GM19023 (cell line): ENCODE data around the gene VPS11.
"Not testable (repeated sequence)": the region's sequence is repeated elsewhere in the genome, so short reads cannot be mapped to it uniquely, and the experiment has no call there.

ENCODE experiments used
- ATAC-seq: cut with Tn5 transposase; IDR thresholded peaks from one replicate; pipeline ENCODE4 v1.9.1; 2021; ENCODE audit warnings: mild to moderate bottlenecking, moderate library complexity; ENCODE audit not compliant: unreplicated experiment

VPS11 gene

GRCh38 chr11:119067371-119068222 is at the start of gene VPS11:
TSS of gene VPS11 (plus strand) at chr11:119067818. CDS start at chr11:119067824, 6 bp downstream.
- ATAC-seq: peak; percentile 95

DNA sequence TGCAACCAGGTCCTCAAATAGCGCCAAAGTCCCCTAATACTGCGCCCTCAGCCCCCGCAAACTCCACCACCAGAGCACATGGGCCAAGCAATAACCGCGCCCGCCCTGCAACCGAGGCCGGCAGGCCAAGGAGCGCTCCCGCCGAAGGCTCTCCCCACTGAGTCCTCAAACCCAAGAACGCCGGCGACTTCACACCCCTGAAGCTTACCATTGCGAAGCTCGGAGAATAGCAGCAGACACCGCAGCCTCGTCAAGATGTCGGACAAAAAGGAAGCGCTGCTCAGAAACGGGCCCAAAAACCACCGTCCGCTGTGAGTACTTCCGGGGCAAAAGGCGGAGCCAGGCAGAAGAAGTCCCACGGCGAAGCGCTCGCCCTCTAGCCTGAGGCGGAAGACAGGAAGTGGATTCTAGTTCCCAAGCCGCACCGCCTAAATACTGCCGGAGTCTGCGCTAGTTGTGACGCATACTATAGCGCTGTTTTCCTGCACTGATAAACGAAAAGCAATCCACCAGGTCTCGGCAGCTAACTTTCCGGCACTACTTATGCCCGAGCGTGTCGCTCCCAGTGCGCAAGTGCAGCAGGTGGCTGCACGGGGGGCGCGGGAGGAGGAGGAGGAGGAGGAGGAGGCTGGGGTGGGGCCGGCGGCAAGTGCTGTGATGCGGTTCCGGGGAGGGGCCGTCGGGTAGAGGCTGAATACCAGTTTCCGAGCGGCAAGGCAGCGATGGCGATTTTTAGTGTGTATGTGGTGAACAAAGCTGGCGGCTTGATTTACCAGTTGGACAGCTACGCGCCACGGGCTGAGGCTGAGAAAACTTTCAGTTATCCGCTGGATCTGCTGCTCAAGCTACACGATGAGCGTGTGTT is 49.3 kb upstream of the VPS11 start, which contains the start of the genes RPS25 and TRAPPC4:
Gene RPS25, minus strand, starts transcription at position 270 of the 865 bp plus-strand sequence. Its CDS starts 59 bp downstream, at position 211.
Gene TRAPPC4, plus strand, starts transcription at position 693 of the 865 bp plus-strand sequence. Its CDS starts 30 bp downstream, at position 723.
- ATAC-seq: peak; percentile 86

- no peak for ATAC-seq
These were observed 47.6 kb upstream of the VPS11 start for GRCh38 chr11:119019996-119020395.

GRCh38 chr11:119021631-119022030 is 46.0 kb upstream of the VPS11 start:
- ATAC-seq: no peak

GRCh38 chr11:119023741-119024140 is 43.9 kb upstream of the VPS11 start:
- no peak for ATAC-seq

GRCh38 chr11:119024430-119025098 is 43.1 kb upstream of the VPS11 start:
- no peak for ATAC-seq

- no peak for ATAC-seq
These were observed 42.5 kb upstream of the VPS11 start for GRCh38 chr11:119025099-119025473.

GRCh38 chr11:119025541-119025940 is 42.1 kb upstream of the VPS11 start:
- ATAC-seq: no peak

GRCh38 chr11:119025978-119026766 is 41.4 kb upstream of the VPS11 start:
- ATAC-seq: no peak

GRCh38 chr11:119026970-119027369 is 40.6 kb upstream of the VPS11 start:
- no peak for ATAC-seq

DNA sequence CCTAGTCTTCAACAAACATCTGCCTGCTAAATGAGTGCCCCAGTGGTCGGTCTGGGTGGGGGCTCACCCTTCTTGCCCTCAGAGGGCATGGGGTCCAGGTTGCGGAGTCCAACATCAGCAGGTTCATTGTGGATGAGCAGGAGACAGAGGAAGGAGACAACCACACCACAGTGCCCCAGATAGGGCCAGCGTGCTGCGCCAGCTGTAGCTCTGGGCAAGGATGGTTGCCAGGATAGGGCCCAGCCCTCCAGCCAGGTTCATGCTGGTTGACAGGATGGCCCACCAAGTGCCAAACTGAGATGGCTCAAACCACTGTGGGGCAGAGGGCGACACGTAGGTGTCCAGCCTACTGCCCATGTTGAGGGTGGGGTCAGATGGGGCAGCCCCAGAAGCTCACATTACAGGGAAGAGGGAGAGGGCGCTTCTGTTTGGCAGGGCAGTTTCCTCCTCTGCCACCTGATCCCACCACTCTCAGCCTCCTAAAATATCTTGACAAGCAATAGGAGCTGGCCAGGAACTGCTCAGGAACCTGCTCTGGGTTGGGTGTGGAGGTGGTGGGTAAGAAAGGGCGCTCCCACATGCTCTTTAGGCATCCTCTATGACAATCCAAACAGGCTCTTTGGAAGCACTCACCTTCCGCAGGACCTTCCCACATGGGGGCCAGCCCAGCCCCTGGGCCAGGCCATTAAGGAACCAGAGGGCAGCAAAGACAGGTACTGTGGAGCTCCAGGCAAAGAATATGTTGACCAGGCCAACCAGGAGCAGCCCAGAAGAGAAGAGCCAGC is 39.9 kb upstream of the VPS11 start:
- no peak for ATAC-seq

GRCh38 chr11:119028346-119029068 is 39.1 kb upstream of the VPS11 start:
- no peak for ATAC-seq

DNA sequence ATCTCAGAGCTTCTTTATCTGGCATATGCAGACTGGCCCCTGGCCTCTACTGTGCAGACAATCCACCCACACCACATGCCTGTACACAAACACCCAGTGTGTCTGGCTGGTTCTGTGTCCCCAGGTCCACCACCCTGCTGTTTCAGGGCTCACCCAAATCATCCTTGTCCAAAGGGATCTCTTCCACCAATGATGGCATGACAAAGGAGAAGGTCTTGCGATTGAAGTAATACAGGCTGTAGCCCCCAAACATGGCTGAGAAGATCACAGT is 38.6 kb upstream of the VPS11 start:
- no peak for ATAC-seq

DNA sequence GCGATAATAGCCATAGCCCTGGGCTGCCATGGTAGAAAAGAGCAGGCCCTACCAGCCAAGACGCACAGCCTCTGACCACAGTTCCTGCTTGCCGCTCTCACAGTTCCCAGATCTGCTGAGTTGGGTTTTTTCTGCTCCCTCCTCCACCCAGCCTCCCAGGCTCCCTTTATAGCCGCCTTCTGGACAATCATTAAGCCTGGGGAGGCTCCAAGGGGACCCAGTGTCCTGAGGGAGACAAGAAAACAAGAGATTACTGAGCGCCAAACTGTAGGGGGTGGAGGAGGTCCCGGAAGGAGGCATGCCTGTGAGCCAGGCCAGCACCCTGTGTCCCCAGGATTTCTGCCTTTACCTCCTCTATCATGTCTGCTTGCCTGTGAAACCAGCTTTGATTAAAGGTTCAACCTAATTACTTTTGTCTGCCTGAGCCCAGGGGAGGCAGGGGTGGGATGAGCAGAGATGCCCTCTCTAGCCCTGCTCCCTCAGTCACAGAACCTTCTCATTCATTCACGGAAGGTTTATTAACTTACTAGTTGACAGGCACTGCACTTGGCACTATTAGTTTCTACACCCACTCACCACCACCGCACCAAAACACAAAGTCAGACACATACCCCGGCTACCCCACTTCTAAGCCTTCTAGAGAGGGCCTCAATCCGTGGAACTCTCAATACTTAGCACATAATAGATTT is 38.1 kb upstream of the VPS11 start:
- ATAC-seq: peak; percentile 18

- peak; percentile 14 for ATAC-seq
These were observed 37.6 kb upstream of the VPS11 start for GRCh38 chr11:119030029-119030328.

- ATAC-seq: peak; percentile 78
These were observed 37.1 kb upstream of the VPS11 start, which contains the start of gene SLC37A4 for GRCh38 chr11:119030329-119031047. TSS of gene SLC37A4 (minus strand) at chr11:119030877.

- ATAC-seq: no peak
These were observed 35.7 kb upstream of the VPS11 start for GRCh38 chr11:119031912-119032280.

GRCh38 chr11:119033421-119033820 is 34.2 kb upstream of the VPS11 start:
- ATAC-seq: not testable (repeated sequence)
